GM11168 (cell line): ENCODE data around the gene TF.

ENCODE experiments used
- in situ Hi-C: fragments of 300-500 bp; cut with MboI; formaldehyde crosslinking; loops from one replicate; pipeline ENCODE4 v1.12.0; 2022; ENCODE audit warnings: low sequenced_read_pairs; ENCODE audit not compliant: unreplicated experiment

Gene TF

DNA sequence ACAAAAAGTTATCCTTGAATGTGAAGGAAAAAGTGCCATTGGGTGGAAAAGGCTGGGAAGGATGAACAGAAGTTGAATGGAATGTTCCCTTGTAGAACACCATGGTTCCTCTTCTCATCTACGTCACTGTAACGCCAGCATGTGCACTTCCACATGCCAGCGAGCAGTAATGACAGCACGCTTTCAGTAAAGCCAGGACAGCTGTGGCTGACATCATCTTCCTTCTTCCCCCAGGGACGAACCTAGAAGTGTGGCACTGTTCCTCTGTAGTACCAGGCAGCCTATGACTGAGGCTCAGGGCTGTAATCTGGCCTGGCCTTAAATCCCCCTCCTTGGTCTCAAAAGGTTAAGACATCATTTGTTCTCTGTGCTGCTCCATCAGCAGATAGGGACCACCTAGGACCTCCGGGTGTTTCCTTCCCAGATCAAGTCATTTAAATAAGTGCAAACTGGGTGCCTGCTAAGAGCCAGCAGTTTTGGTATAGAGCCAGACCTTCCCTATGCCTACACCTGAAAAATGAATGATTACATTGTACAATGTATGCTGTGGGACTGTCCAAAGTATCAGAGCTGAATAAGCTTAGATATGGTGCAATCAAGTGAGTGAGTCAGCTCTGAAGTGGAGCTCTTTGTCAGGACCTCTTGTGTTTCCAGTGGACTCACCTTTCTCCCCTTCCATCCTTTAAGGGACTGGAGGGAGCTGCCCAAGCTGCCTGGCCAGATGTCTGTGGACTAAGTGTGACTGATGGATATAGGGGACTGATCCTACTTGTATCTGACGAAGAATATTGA, 53.8 kb downstream of the TF start:
- in situ Hi-C loops = loop anchor here (10.0 kb wide), 1 partner anchor 135 kb away; the partner anchor contains the start of gene TOPBP1

- in situ Hi-C loops = no loop called here
These were observed 57.3 kb downstream of the TF start for GRCh38 chr3:133803469-133803868.

GRCh38 chr3:133804896-133805295, 58.7 kb downstream of the TF start:
- in situ Hi-C loops = no loop called here

- in situ Hi-C loops = no loop called here
These were observed 59.1 kb downstream of the TF start for GRCh38 chr3:133805384-133805701.

DNA sequence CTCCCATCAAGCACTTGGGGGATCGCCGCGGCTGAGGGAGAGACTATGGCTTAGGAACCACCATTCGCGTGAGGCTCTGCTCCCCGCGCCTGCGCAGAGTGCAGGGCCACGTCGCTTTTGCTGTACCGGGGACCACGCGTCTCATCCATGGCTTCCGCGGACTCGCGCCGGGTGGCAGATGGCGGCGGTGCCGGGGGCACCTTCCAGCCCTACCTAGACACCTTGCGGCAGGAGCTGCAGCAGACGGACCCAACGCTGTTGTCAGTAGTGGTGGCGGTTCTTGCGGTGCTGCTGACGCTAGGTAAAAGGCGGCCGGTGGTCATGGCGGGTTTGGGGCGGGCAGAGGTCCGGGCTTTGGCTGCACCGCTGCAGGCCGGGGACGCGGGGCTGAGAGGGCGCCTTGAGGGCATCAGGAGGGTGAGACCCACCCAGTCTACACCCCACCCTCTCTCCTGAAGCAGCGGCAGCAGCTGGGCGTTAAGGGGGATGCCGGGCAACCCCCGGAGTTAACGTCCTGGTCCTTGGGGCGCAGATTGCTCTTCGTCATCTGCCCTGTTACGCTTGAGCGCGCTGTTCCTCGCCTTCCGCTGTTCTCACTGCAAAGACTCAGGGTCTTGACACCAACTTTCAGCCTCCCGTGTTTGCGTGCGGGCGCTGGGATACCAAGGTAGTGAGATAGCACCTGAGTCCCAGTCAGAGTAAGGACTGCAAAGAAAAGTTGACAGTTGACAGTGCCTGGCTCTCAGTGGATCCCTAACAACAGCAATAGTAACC, 59.7 kb downstream of the TF start, which contains the start of gene SRPRB:
TSS of gene SRPRB (plus strand) at position 114 of the 774 bp plus-strand sequence. CDS start at position 148, 34 bp downstream.
- in situ Hi-C loops = no loop called here

DNA sequence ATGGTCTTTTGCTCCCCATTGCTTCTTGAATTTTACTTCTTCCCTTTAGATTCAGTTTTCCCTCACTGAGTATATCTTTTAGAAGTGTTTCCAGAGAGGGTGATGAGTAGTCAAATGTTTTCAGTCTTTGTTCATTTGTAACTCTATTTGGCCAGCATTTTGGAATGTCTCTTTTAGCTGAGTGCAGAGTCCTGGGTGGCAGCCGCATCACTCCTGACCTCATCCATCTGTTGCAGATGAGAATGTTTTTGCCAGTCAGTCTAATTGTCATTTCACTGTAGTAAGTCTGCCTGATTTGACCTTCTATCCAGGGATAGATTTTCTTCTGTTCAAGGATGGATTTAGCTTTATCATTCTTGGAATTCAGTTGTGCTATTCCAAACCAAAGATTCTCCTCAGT, 66.7 kb downstream of the TF start:
- in situ Hi-C loops = no loop called here

GRCh38 chr3:133815386-133815785, 69.2 kb downstream of the TF start:
- in situ Hi-C loops = no loop called here

GRCh38 chr3:133820129-133820528, 73.9 kb downstream of the TF start:
- in situ Hi-C loops = loop anchor here (10.0 kb wide), 1 partner anchor 105 kb away; no protein-coding TSS in a partner anchor

DNA sequence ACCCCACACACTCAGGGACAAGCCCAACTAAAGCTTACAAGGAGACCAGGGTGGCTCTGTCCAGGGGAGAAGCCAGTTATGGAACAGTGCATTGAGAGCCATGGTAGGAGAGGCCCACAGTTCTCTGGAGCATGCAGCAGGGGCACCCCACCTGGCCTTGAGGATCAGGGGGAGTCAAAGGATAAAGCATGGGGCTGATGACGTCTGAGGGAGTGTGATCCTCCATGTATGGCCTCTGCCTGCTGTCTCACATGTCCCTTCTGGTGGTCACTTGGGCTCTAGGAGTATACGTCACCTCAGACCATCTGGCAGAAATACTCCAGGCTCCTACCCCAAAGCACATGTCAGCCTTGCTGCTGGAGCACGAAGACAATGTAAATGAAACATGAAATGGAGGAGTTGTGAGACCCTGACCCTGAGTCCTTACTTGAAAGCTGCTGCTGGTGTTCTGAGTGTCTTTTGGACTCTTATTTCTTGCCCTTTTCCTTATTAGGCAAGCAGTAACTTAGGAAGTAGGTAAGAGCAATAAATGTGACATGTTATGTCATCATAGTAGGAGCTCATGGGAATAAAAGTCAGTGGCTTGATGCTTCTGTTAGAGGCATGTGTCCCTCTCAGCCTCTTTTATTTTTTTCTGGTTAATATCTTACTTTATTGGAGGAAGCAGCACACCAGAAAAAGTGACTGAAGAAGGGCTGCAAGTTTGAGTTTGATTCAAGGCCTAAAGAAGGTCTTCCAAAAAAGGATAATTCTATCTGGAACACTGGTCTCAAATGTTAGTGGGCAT, 74.9 kb downstream of the TF start:
- in situ Hi-C loops = loop anchor here (10.0 kb wide), 1 partner anchor 104 kb away; no protein-coding TSS in a partner anchor

DNA sequence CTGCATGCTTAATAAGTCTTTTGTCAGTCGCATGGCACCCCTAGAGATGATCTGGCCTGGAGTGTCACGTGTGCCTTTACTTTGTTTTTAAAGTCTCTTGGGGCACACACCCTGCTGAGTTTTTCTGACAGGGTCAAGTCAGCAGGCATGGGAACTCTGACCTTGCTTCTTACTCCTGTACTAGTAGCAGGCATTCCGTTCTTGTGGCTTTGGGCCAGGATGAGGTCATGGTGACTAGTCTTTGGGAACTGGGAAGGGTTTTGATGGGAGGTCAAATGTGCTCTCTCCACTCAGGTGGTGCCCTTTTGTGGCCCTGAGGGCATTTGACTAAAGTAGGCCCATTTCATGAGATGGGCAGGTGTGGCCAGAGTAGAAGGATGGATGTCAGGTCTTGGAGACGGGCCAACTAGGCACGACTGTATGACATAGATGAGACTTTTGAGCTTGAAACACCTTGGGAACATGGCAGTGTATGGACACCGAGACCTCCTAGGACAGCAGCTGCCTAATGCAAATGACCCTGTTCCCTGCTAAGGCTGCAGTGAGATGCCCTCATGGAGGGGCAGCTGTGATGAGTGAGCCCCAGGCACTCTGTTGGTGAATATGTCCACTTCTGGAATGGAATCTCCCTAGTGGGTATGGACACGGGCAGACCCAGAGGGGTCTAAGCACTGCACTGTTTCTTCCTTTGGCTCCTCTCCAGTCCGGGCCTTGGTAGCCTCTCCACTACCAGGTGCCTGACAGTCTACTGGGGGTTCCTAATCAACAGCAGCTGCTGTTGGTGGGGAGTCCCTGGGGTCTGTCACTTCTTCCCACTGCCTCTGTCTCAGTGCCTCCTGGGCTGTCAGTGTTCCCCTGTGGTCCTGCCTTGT, 75.8 kb downstream of the TF start:
- in situ Hi-C loops = loop anchor here (10.0 kb wide), 1 partner anchor 103 kb away; no protein-coding TSS in a partner anchor

DNA sequence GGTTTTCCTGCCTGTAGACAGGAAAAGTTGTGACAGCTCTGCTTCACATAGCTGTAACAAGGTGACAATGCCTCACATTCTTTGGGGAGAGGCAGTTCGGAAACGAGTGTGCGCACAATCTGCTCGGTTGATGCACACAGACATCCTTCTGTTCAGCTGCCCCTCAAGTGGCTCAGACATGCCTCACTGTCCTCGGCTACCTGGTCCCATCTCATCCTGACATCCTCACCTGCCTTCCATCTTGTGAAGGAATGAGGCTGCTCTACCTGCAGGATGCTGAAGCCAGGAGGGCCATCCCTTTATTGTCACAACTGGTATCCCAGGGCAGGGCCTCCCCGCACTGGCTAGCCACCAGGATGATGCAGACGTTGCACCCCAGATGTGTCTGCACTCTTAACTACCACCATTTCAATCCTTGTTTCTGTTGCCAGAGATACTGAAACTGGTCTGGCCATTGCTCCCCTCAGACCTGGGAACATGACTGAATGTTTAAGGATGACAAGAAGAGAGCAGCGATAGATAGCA, 78.8 kb downstream of the TF start:
- in situ Hi-C loops = loop anchor here (10.0 kb wide), 1 partner anchor 100 kb away; no protein-coding TSS in a partner anchor

- in situ Hi-C loops = loop anchor here (10.0 kb wide), 1 partner anchor 99 kb away; no protein-coding TSS in a partner anchor
These were observed 80.0 kb downstream of the TF start for GRCh38 chr3:133825969-133826727.

- in situ Hi-C loops = loop anchor here (10.0 kb wide), 1 partner anchor 98 kb away; no protein-coding TSS in a partner anchor
These were observed 80.9 kb downstream of the TF start for GRCh38 chr3:133827136-133827535.

DNA sequence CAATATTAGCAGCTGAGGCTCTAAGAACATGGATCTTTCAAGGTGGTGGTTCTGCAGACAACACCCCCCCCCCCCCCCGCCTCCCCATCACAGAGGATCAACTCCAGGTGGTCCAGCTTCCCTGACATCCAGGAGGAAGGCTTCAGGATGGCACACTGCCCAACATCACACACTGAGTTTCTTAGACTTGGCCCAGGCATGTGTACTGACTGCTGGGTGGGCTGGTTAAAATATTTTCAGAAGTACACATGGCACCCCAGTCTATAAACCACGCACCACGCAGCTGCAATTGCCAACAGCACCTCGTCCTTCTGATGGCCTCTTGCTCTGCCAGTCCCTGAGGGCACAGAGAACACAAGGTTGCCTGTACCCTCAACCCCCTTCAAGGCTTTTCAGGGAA, 81.5 kb downstream of the TF start:
- in situ Hi-C loops = loop anchor here (10.0 kb wide), 1 partner anchor 97 kb away; no protein-coding TSS in a partner anchor

GRCh38 chr3:133828576-133829309, 82.5 kb downstream of the TF start:
- in situ Hi-C loops = loop anchor here (10.0 kb wide), 1 partner anchor 96 kb away; no protein-coding TSS in a partner anchor

DNA sequence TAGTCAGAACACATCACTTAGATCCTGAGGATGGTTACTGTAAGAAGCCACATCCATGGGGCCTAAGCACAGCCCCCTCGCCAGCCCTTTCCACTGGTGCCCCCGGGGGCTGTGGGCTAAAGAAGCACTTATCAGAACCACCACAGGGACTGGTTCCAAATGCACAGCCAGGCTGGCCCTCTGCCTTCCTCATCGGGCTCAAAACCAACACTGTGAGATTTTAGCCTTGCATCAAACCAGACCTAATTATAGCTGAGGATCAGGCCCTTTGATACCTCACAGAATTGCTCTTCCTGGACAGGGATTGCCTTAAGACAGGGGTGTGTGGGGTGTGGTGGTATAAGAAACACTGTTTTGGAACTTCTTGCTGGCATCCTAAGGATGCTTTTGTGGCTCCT, 83.1 kb downstream of the TF start:
- in situ Hi-C loops = loop anchor here (10.0 kb wide), 1 partner anchor 95 kb away; no protein-coding TSS in a partner anchor

GRCh38 chr3:133830071-133830470, 83.9 kb downstream of the TF start:
- in situ Hi-C loops = no loop called here
